ENCODE results near the gene ADCYAP1R1. TPM values are rescaled to one million over a fixed set of nuclear protein-coding genes. Genes with fewer than 3 reads are reported as not detected.

Gene ADCYAP1R1
- total RNA-seq, 4 donors from 2014 or later: 13.9 to 36.3 (median 24.2) TPM

GRCh38 chr7:31052487-31052840 is 356 bp downstream of the ADCYAP1R1 start:
- Histone ChIP-seq H3K27me3 (peaks cover 61% of the 10 kb centered on the region), H3K4me1 (peaks cover 0 to 40% (median 4%) of the 10 kb centered on the region in 3 donors), H3K9me3 (no peaks in the 10 kb centered on the region), H3K36me3 (no peaks in the 10 kb centered on the region), H3K4me3 (peak overlapping the region; percentile 18 to 59), H3K27ac (peak overlapping the region in 3 of 4 donors; percentile 38 to 74 (median 73))
- TF ChIP-seq CTCF (IDR thresholded peaks at IDR 0.05) (peak in 1 of 4 experiments; percentile 1), POLR2A (IDR thresholded peaks at IDR 0.05) (peak in 1 of 2 donors; percentile 0), EP300 (IDR thresholded peaks at IDR 0.05) (no peak), POLR2AphosphoS5 (IDR thresholded peaks at IDR 0.05) (no peak)
- no CpG with 5 or more reads among the region's 52 CpGs for WGBS, 2 donors (ENCODE audit: low coverage in 1 of 2)
- ATAC-seq: peak; percentile 10

- H3K27me3 ChIP-seq: peaks cover 66% of the 10 kb centered on the region
Measured at GRCh38 chr7:31052841-31053601, 913 bp downstream of the ADCYAP1R1 start.

GRCh38 chr7:31053986-31054385 is 1.9 kb downstream of the ADCYAP1R1 start:
- Histone ChIP-seq H3K36me3 (no peaks in the 10 kb centered on the region), H3K27me3 (peaks cover 70% of the 10 kb centered on the region), H3K27ac (no peak overlapping the region), H3K9me3 (no peaks in the 10 kb centered on the region), H3K4me3 (peak overlapping the region in 1 of 2 donors; percentile 59), H3K4me1 (peaks cover 0 to 40% (median 4%) of the 10 kb centered on the region in 3 donors)
- no peak for ATAC-seq
- no peak for TF ChIP-seq CTCF (IDR thresholded peaks at IDR 0.05)
- TF ChIP-seq EP300 (IDR thresholded peaks at IDR 0.05): no peak
- TF ChIP-seq POLR2AphosphoS5 (IDR thresholded peaks at IDR 0.05): no peak
- WGBS, 2 donors (ENCODE audit: low coverage in 1 of 2): 100% methylated on average over 1 of the region's 5 CpGs; no CpG with 5 or more reads in 1 of the 2 donors

More at GRCh38 chr7:31052841-31053601, 913 bp downstream of the ADCYAP1R1 start:
- no peaks in the 10 kb centered on the region for H3K9me3 ChIP-seq
- H3K27ac ChIP-seq: peak overlapping the region in 3 of 4 donors; percentile 38 to 74 (median 73)
- TF ChIP-seq POLR2A (IDR thresholded peaks at IDR 0.05): no peak
- no peak for TF ChIP-seq POLR2AphosphoS5 (IDR thresholded peaks at IDR 0.05)
- peak overlapping the region; percentile 18 to 59 for H3K4me3 ChIP-seq
- WGBS, 2 donors (ENCODE audit: low coverage in 1 of 2): 0 to 26% methylated on average over 5 to 6 of the region's 50 CpGs
- no peak for ATAC-seq
- no peaks in the 10 kb centered on the region for H3K36me3 ChIP-seq
- H3K4me1 ChIP-seq: peaks cover 0 to 40% (median 4%) of the 10 kb centered on the region in 3 donors

- Histone ChIP-seq H3K36me3 (no peaks in the 10 kb centered on the region), H3K27me3 (peaks cover 62% of the 10 kb centered on the region), H3K4me3 (peak overlapping the region in 1 of 2 donors; percentile 59), H3K4me1 (peaks cover 0 to 40% (median 4%) of the 10 kb centered on the region in 3 donors), H3K27ac (no peak overlapping the region), H3K9me3 (no peaks in the 10 kb centered on the region)
- TF ChIP-seq EP300 (IDR thresholded peaks at IDR 0.05) (no peak), POLR2A (IDR thresholded peaks at IDR 0.05) (no peak), POLR2AphosphoS5 (IDR thresholded peaks at IDR 0.05) (no peak), CTCF (IDR thresholded peaks at IDR 0.05) (no peak)
- no peak for ATAC-seq
- WGBS, 2 donors (ENCODE audit: low coverage in 1 of 2): 55 to 72% methylated on average over 2 to 4 of the region's 11 CpGs
Measured at GRCh38 chr7:31054608-31055278, 2.6 kb downstream of the ADCYAP1R1 start.

GRCh38 chr7:31055471-31055870 is 3.4 kb downstream of the ADCYAP1R1 start:
- Histone ChIP-seq H3K27me3 (peaks cover 56% of the 10 kb centered on the region), H3K4me3 (no peak overlapping the region), H3K27ac (no peak overlapping the region), H3K36me3 (no peaks in the 10 kb centered on the region), H3K9me3 (no peaks in the 10 kb centered on the region), H3K4me1 (peaks cover 0 to 40% (median 4%) of the 10 kb centered on the region in 3 donors)
- TF ChIP-seq POLR2A (IDR thresholded peaks at IDR 0.05): no peak
- no peak for TF ChIP-seq CTCF (IDR thresholded peaks at IDR 0.05)
- TF ChIP-seq EP300 (IDR thresholded peaks at IDR 0.05): no peak
- TF ChIP-seq POLR2AphosphoS5 (IDR thresholded peaks at IDR 0.05): no peak
- 39 to 59% methylated on average over 3 to 5 of the region's 5 CpGs for WGBS, 2 donors (ENCODE audit: low coverage in 1 of 2)
- no peak for ATAC-seq

All from gastroesophageal sphincter (tissue), 4 donors.